AG04450 (cell line): Measurements from ENCODE around the gene ADAM12. TPM values are rescaled to one million over a fixed set of nuclear protein-coding genes. Genes with fewer than 3 reads are reported as not detected.
A peak's percentile ranks its signal among the peaks of the same experiment; 100 is the strongest.

Source experiments
- CTCF ChIA-PET: fragments of 300-600, 350-600 bp; formaldehyde crosslinking; extraction: SDS; loops from one replicate; lab custom pipeline; 2022; ENCODE audit warnings: antibody characterized with exemption, inconsistent platforms; lab: Charles Lee
- POLR2A ChIA-PET: fragments of 350-600 bp; formaldehyde crosslinking; extraction: SDS; loops from one replicate; lab custom pipeline; 2021; ENCODE audit warnings: antibody characterized with exemption, inconsistent platforms; lab: Yijun Ruan, JAX
- DNase-seq: peaks from one replicate; pipeline ENCODE4 v3.0.0-alpha.2; 2011; ENCODE audit warnings: low read depth, low spot score
- H3K27ac ChIP-seq: one replicate; pipeline ENCODE4 v1.5.1; 2012; ENCODE audit warnings: low read depth, low read length, control low read depth
- H3K27me3 ChIP-seq: one replicate; pipeline ENCODE4 v1.6.0; 2012; ENCODE audit warnings: low read length; ENCODE audit not compliant: control insufficient read depth, insufficient read depth
- H3K4me3 ChIP-seq: 2 replicates; pipeline ENCODE4 v1.5.1; 2011; ENCODE audit warnings: mild to moderate bottlenecking, low read depth, low read length, control low read depth
- H3K9me3 ChIP-seq: 2 replicates; pipeline ENCODE4 v1.5.1; 2012; ENCODE audit warnings: low read length; ENCODE audit not compliant: control insufficient read depth, insufficient read depth
- CTCF ChIP-seq: IDR thresholded peaks from 2 replicates; pipeline ENCODE4 v1.5.1; 2011; ENCODE audit warnings: low read depth, low read length, control low read depth, inconsistent platforms
- polyA plus RNA-seq: library from polyadenylated mRNA; depleted of rRNA; stranded (reverse); fragments of >200 nt; gene quantifications from 2 replicates; pipeline ENCODE4 v1.2.3, GENCODE V29; 2011

Gene ADAM12
- polyA plus RNA-seq, 1 experiment: 8.0 TPM

GRCh38 chr10:126101325-126101724 is 287.0 kb downstream of the ADAM12 start:
- CTCF ChIA-PET: interaction anchor here (0.6 to 1.2 kb wide), 2 partner anchors 167 to 285 kb away, joined by 3 read pairs; no protein-coding TSS in a partner anchor
- Histone ChIP-seq H3K4me3 (no peak overlapping the region), H3K27ac (no peak overlapping the region), H3K9me3 (no peaks in the 10 kb centered on the region), H3K27me3 (no peaks in the 10 kb centered on the region)
- DNase-seq: no peak
- POLR2A ChIA-PET: no interaction called here
- TF ChIP-seq CTCF: no peak

- ChIA-PET CTCF (no interaction called here), POLR2A (no interaction called here)
- DNase-seq: no peak
- Histone ChIP-seq H3K27me3 (no peaks in the 10 kb centered on the region), H3K4me3 (no peak overlapping the region), H3K9me3 (no peaks in the 10 kb centered on the region), H3K27ac (no peak overlapping the region)
- no peak for TF ChIP-seq CTCF
These were observed 288.9 kb downstream of the ADAM12 start for GRCh38 chr10:126099366-126099765.

GRCh38 chr10:126098226-126098581 is 290.1 kb downstream of the ADAM12 start:
- no peak overlapping the region for H3K4me3 ChIP-seq
- no peak for DNase-seq
- no peaks in the 10 kb centered on the region for H3K27me3 ChIP-seq
- ChIA-PET CTCF (interaction anchor here (1.4 to 1.8 kb wide), 2 partner anchors 25 to 116 kb away, joined by 4 to 7 read pairs; no protein-coding TSS in a partner anchor), POLR2A (no interaction called here)
- H3K9me3 ChIP-seq: no peaks in the 10 kb centered on the region
- H3K27ac ChIP-seq: no peak overlapping the region
- TF ChIP-seq CTCF: no peak

GRCh38 chr10:126097558-126098225 is 290.6 kb downstream of the ADAM12 start:
- Histone ChIP-seq H3K27me3 (no peaks in the 10 kb centered on the region), H3K27ac (no peak overlapping the region), H3K4me3 (no peak overlapping the region), H3K9me3 (no peaks in the 10 kb centered on the region)
- peak; percentile 22; the same call in 1 of the 2 replicates for TF ChIP-seq CTCF
- CTCF ChIA-PET: interaction anchor here (1.4 to 1.8 kb wide), 2 partner anchors 25 to 115 kb away, joined by 4 to 7 read pairs; no protein-coding TSS in a partner anchor
- POLR2A ChIA-PET: no interaction called here
- DNase-seq: no peak

- ChIA-PET POLR2A (no interaction called here), CTCF (no interaction called here)
- no peak for DNase-seq
- TF ChIP-seq CTCF: no peak
- Histone ChIP-seq H3K9me3 (no peaks in the 10 kb centered on the region), H3K27ac (no peak overlapping the region), H3K27me3 (no peaks in the 10 kb centered on the region), H3K4me3 (no peak overlapping the region)
These were observed 293.7 kb downstream of the ADAM12 start for GRCh38 chr10:126094537-126094936.
